ENCODE measurements around the gene S100A3. TPM values are rescaled to one million over a fixed set of nuclear protein-coding genes. Genes with fewer than 3 reads are reported as not detected.
"Not testable (repeated sequence)": the region's sequence is repeated elsewhere in the genome, so short reads cannot be mapped to it uniquely, and the experiment has no call there.

Gene S100A3
- total and polyA plus RNA-seq, 9 donors = 0.48 to 2.5 (median 1.6) TPM; not detected in 4

DNA sequence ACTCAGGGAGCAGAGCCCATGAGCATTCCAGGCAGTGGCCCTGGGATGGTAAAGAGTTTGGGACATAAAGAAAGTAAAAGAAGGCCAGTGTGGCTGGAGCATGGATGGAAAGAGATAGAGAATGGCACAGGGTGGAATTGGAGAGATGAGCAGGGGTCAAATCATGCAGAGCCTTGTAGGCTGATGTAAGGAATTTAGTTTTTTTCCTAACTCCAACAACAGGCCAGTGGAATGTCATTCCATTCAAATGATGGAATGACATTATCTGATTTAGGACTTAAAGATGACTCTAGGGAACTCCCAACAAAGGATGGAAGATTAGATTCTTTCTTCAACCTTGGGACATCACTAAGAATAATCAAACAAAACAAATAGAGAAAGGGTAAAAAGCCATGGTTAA lies 29.4 kb upstream of the S100A3 start:
- intact Hi-C loops (cut with DNase I) = loop anchor here in 2 of 4 donors (5.0 to 10.0 kb wide), 3 partner anchors 46 to 196 kb away; partner anchors contain the start of genes ILF2 (in 1 of the 2), S100A1 (in 1 of the 2), S100A13 (in 1 of the 2) and SLC27A3 (in 1 of the 2)
- Histone ChIP-seq H3K27me3 (no peaks in the 10 kb centered on the region), H3K27ac (no peak overlapping the region), H3K36me3 (no peaks in the 10 kb centered on the region), H3K9me3 (no peaks in the 10 kb centered on the region), H3K4me1 (ENCODE audit: insufficient read depth) (peaks cover 1% of the 10 kb centered on the region), H3K4me3 (no peak overlapping the region)
- DNase-seq = no peak
- TF ChIP-seq EP300 (IDR thresholded peaks at IDR 0.05) = no peak
- TF ChIP-seq POLR2A (IDR thresholded peaks at IDR 0.05) = no peak
- TF ChIP-seq CTCF (IDR thresholded peaks at IDR 0.05) = no peak

DNA sequence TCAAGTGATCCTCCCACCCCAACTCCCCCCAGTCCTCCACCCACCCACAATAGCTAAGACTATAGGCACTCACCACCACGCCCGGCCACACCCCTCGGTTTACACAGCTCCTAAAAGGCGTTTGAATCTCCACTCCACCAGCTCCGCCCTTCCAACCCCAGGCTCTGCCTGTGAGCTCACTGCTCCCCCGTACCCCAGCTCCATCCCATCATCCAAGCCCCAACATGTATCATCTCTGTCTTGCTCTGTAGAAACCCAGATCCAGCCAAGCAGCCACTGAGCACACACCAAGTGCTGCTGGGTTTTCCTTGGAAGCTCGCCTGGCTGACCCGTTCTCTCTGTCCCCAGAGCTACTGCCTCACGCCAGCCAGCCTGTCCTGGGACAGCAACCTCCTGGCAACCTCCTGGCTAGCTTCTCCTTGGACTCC lies 28.6 kb upstream of the S100A3 start:
- Histone ChIP-seq H3K27me3 (no peaks in the 10 kb centered on the region), H3K4me1 (ENCODE audit: insufficient read depth) (peaks cover 2% of the 10 kb centered on the region), H3K9me3 (no peaks in the 10 kb centered on the region), H3K4me3 (no peak overlapping the region), H3K27ac (no peak overlapping the region), H3K36me3 (no peaks in the 10 kb centered on the region)
- no peak for DNase-seq
- intact Hi-C loops (cut with DNase I) = loop anchor here in 2 of 4 donors (5.0 to 10.0 kb wide), 3 partner anchors 47 to 197 kb away; partner anchors contain the start of genes ILF2 (in 1 of the 2), S100A1 (in 1 of the 2), S100A13 (in 1 of the 2) and SLC27A3 (in 1 of the 2)
- TF ChIP-seq POLR2A (IDR thresholded peaks at IDR 0.05) (no peak), CTCF (IDR thresholded peaks at IDR 0.05) (no peak)
- WGBS, 3 donors = 83 to 88% (median 84%) methylated on average over 9 of the region's 9 CpGs

GRCh38 chr1:153577138-153577537 lies 28.1 kb upstream of the S100A3 start:
- Histone ChIP-seq H3K27me3 (no peaks in the 10 kb centered on the region), H3K9me3 (no peaks in the 10 kb centered on the region), H3K4me1 (ENCODE audit: insufficient read depth) (peaks cover 2% of the 10 kb centered on the region), H3K27ac (no peak overlapping the region), H3K4me3 (no peak overlapping the region), H3K36me3 (no peaks in the 10 kb centered on the region)
- intact Hi-C loops (cut with DNase I) = loop anchor here in 2 of 4 donors (5.0 to 10.0 kb wide), 3 partner anchors 48 to 198 kb away; partner anchors contain the start of genes ILF2 (in 1 of the 2), S100A1 (in 1 of the 2), S100A13 (in 1 of the 2) and SLC27A3 (in 1 of the 2)
- TF ChIP-seq CTCF (IDR thresholded peaks at IDR 0.05) = no peak
- TF ChIP-seq POLR2A (IDR thresholded peaks at IDR 0.05) = no peak
- TF ChIP-seq EP300 (IDR thresholded peaks at IDR 0.05) = no peak
- WGBS, 3 donors = 83 to 91% (median 85%) methylated on average over 4 of the region's 4 CpGs
- DNase-seq = no peak

GRCh38 chr1:153575497-153575896 lies 26.4 kb upstream of the S100A3 start:
- H3K27me3 ChIP-seq; H3K36me3 ChIP-seq; H3K27ac ChIP-seq; DNase-seq; H3K4me1 ChIP-seq (ENCODE audit: insufficient read depth); H3K9me3 ChIP-seq; H3K4me3 ChIP-seq: not testable (repeated sequence)
- intact Hi-C loops (cut with DNase I) = loop anchor here in 2 of 4 donors (5.0 to 10.0 kb wide), 3 partner anchors 49 to 199 kb away; partner anchors contain the start of genes ILF2 (in 1 of the 2), S100A1 (in 1 of the 2), S100A13 (in 1 of the 2) and SLC27A3 (in 1 of the 2)
- WGBS, 3 donors = 87 to 89% (median 88%) methylated on average over 10 of the region's 10 CpGs

DNA sequence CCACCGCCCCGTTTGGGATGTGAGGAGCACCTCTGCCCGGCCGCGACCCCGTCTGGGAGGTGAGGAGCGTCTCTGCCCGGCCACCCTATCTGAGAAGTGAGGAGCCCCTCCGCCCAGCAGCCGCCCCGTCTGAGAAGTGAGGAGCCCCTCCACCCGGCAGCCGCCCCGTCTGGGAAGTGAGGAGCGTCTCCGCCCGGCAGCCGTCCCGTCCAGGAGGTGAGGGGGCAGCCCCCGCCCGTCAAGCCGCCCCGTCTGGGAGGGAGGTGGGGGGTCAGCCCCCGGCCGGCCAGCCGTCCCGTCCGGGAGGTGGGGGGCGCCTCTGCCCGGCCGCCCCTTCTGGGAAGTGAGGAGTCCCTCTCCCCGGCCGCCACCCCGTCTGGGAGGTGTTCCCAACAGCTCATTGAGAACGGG lies 26.0 kb upstream of the S100A3 start:
- intact Hi-C loops (cut with DNase I) = loop anchor here in 2 of 4 donors (5.0 to 10.0 kb wide), 3 partner anchors 50 to 200 kb away; partner anchors contain the start of genes ILF2 (in 1 of the 2), S100A1 (in 1 of the 2), S100A13 (in 1 of the 2) and SLC27A3 (in 1 of the 2)
- 91 to 93% (median 93%) methylated on average over 17 to 35 of the region's 35 CpGs for WGBS, 3 donors
- not testable (repeated sequence) for H3K27me3 ChIP-seq; H3K4me1 ChIP-seq (ENCODE audit: insufficient read depth); H3K4me3 ChIP-seq; DNase-seq; H3K36me3 ChIP-seq; H3K9me3 ChIP-seq; H3K27ac ChIP-seq
